Gastroesophageal sphincter (tissue), 4 donors: Measurements from ENCODE around the gene S100A12. TPM values are rescaled to one million over a fixed set of nuclear protein-coding genes. Genes with fewer than 3 reads are reported as not detected.
A peak's percentile ranks its signal among the peaks of the same experiment; 100 is the strongest.

Source experiments
- ATAC-seq: fragments of 150-250 bp; one replicate; pipeline ENCODE4 v1.9.1; 2016; ENCODE audit warnings: mild to moderate bottlenecking, moderate library complexity
- H3K27ac ChIP-seq, 4 donors: fragments of 200-600 bp; sonication (generic) in 3 of 4; 1 replicate in 3 of 4; 2 replicates in 1 of 4; pipeline ENCODE4 v1.5.1; 2016 to 2019
- H3K27me3 ChIP-seq: fragments of 200-600 bp; sonication (generic); one replicate; pipeline ENCODE4 v1.5.1; 2019
- H3K36me3 ChIP-seq, 2 donors: fragments of 200-600 bp; sonication (generic); one replicate each; pipeline ENCODE4 v1.5.1; 2019; ENCODE audit warnings: control low read depth in 1 of 2
- H3K4me1 ChIP-seq, 3 donors: fragments of 200-600 bp; sonication (generic); 1 replicate in 2 of 3; 2 replicates in 1 of 3; pipeline ENCODE4 v1.5.1; 2016 to 2019; ENCODE audit warnings: control low read depth in 2 of 3
- H3K4me3 ChIP-seq, 2 donors: fragments of 200-600 bp; sonication (generic); one replicate each; pipeline ENCODE4 v1.5.1; 2019; ENCODE audit warnings: mild to moderate bottlenecking in 1 of 2, moderate library complexity in 1 of 2
- H3K9me3 ChIP-seq, 3 donors: fragments of 200-600 bp; sonication (generic); one replicate each; pipeline ENCODE4 v1.5.1; 2017 to 2019; ENCODE audit warnings: control low read depth in 2 of 3
- CTCF ChIP-seq, 4 experiments: fragments of 200-600 bp in 2 of 4; fragments of 450-650 bp in 2 of 4; sonication (generic) in 1 of 4; IDR thresholded peaks; one replicate each; pipeline ENCODE4 v1.5.1; 2017 to 2019; ENCODE audit warnings: antibody characterized with exemption in 4 of 4, mild to moderate bottlenecking in 2 of 4, moderate library complexity in 2 of 4
- EP300 ChIP-seq: sonication (generic); formaldehyde crosslinking; IDR thresholded peaks from one replicate; pipeline ENCODE4 v1.6.1; 2017; ENCODE audit warnings: antibody characterized with exemption, mild to moderate bottlenecking
- POLR2A ChIP-seq, 2 donors: fragments of 450-650 bp; IDR thresholded peaks; one replicate each; pipeline ENCODE4 v1.6.1; 2017; ENCODE audit warnings: antibody characterized with exemption in 2 of 2, mild to moderate bottlenecking in 2 of 2, moderate library complexity in 1 of 2
- POLR2AphosphoS5 ChIP-seq: sonication (generic); formaldehyde crosslinking; IDR thresholded peaks from one replicate; pipeline ENCODE4 v1.6.1; 2017; ENCODE audit warnings: antibody characterized with exemption
- WGBS, 2 donors: methylation state at CpG; one replicate each; pipeline ENCODE4 v1.1.5; 2018; ENCODE audit warnings: low coverage in 1 of 2; 5-methylcytosine and 5-hydroxymethylcytosine counted together
- total RNA-seq, 4 donors: library from RNA; depleted of rRNA; stranded (reverse); fragments of >200 nt; gene quantifications; one replicate each; pipeline ENCODE4 v1.1.0, GENCODE V29; 2016

The S100A12 gene
- total RNA-seq, 4 donors from 2014 or later, result 1.4 to 21.1 (median 12.6) TPM; not detected in 1

- Histone ChIP-seq H3K27ac (peak within 1 kb of the TSS in 2 of 4 donors; percentile 10 to 17), H3K36me3 (no peaks in the 10 kb centered on the region), H3K9me3 (no peaks in the 10 kb centered on the region), H3K4me3 (no peak within 1 kb of the TSS), H3K27me3 (peaks cover 23% of the 10 kb centered on the region), H3K4me1 (no peaks in the 10 kb centered on the region)
- 72 to 79% methylated on average over 3 to 5 of the region's 11 CpGs for WGBS, 2 donors
- ATAC-seq, result no peak
- TF ChIP-seq CTCF (IDR thresholded peaks at IDR 0.05) (no peak), POLR2A (IDR thresholded peaks at IDR 0.05) (peak; percentile 20 to 36)
These were observed 17.3 kb downstream of the S100A12 start, which contains the start of gene S100A9 for GRCh38 chr1:153357853-153358690. TSS of gene S100A9 (plus strand) at chr1:153357854. CDS start at chr1:153358284, 430 bp downstream.

GRCh38 chr1:153357076-153357852 is 18.2 kb downstream of the S100A12 start:
- ATAC-seq, result peak; percentile 64
- H3K4me1 ChIP-seq, result no peaks in the 10 kb centered on the region
- TF ChIP-seq POLR2A (IDR thresholded peaks at IDR 0.05) (no peak), CTCF (IDR thresholded peaks at IDR 0.05) (no peak), EP300 (no peak), POLR2AphosphoS5 (no peak)
- H3K4me3 ChIP-seq, result no peak overlapping the region
- WGBS, 2 donors, result 51 to 73% methylated on average over 2 to 6 of the region's 10 CpGs
- no peaks in the 10 kb centered on the region for H3K9me3 ChIP-seq
- peaks cover 24% of the 10 kb centered on the region for H3K27me3 ChIP-seq
- no peaks in the 10 kb centered on the region for H3K36me3 ChIP-seq
- peak overlapping the region in 1 of 4 donors; percentile 17 for H3K27ac ChIP-seq

GRCh38 chr1:153356392-153357075 is 18.9 kb downstream of the S100A12 start:
- no peaks in the 10 kb centered on the region for H3K4me1 ChIP-seq
- TF ChIP-seq EP300 (no peak), CTCF (IDR thresholded peaks at IDR 0.05) (no peak), POLR2AphosphoS5 (no peak)
- peaks cover 30% of the 10 kb centered on the region for H3K27me3 ChIP-seq
- H3K9me3 ChIP-seq, result no peaks in the 10 kb centered on the region
- no peak overlapping the region for H3K4me3 ChIP-seq
- 71 to 84% methylated on average over 6 to 8 of the region's 8 CpGs for WGBS, 2 donors
- no peak for ATAC-seq
- H3K36me3 ChIP-seq, result no peaks in the 10 kb centered on the region
- H3K27ac ChIP-seq, result no peak overlapping the region

- H3K9me3 ChIP-seq, result no peaks in the 10 kb centered on the region
- WGBS, 2 donors, result 42 to 57% methylated on average over 5 to 7 of the region's 10 CpGs
- H3K27me3 ChIP-seq, result peaks cover 40% of the 10 kb centered on the region
- H3K27ac ChIP-seq, result no peak overlapping the region
- H3K36me3 ChIP-seq, result no peaks in the 10 kb centered on the region
- H3K4me1 ChIP-seq, result no peaks in the 10 kb centered on the region
- no peak for ATAC-seq
- TF ChIP-seq CTCF (IDR thresholded peaks at IDR 0.05) (peak in 1 of 4 experiments; percentile 30), POLR2AphosphoS5 (no peak), POLR2A (IDR thresholded peaks at IDR 0.05) (no peak)
- no peak overlapping the region for H3K4me3 ChIP-seq
These were observed 19.9 kb downstream of the S100A12 start for GRCh38 chr1:153355445-153356071.
